HG03520 (cell line): Measurements from ENCODE around the gene KIF21B.

Experiments
- ATAC-seq: cut with Tn5 transposase; IDR thresholded peaks from one replicate; pipeline ENCODE4 v1.9.1; 2021; ENCODE audit warnings: mild to moderate bottlenecking, moderate library complexity; ENCODE audit not compliant: unreplicated experiment

The KIF21B gene

GRCh38 chr1:201020040-201020591 lies 3.4 kb downstream of the KIF21B start:
- no peak for ATAC-seq

GRCh38 chr1:201019321-201019977 lies 4.1 kb downstream of the KIF21B start:
- peak; percentile 71 for ATAC-seq

- no peak for ATAC-seq
Observed at GRCh38 chr1:201017828-201018163, 5.7 kb downstream of the KIF21B start.

GRCh38 chr1:201016943-201017827 lies 6.3 kb downstream of the KIF21B start:
- ATAC-seq = no peak

- ATAC-seq = no peak
Observed at GRCh38 chr1:201016211-201016651, 7.3 kb downstream of the KIF21B start.

GRCh38 chr1:201015551-201016091 lies 7.9 kb downstream of the KIF21B start:
- ATAC-seq = no peak

- no peak for ATAC-seq
Observed at GRCh38 chr1:201014816-201015200, 8.7 kb downstream of the KIF21B start.

GRCh38 chr1:201013991-201014815 lies 9.3 kb downstream of the KIF21B start:
- no peak for ATAC-seq

GRCh38 chr1:201013031-201013485 lies 10.5 kb downstream of the KIF21B start:
- ATAC-seq = no peak

- no peak for ATAC-seq
Observed at GRCh38 chr1:201011616-201012015, 11.9 kb downstream of the KIF21B start.

GRCh38 chr1:201009962-201010645 lies 13.4 kb downstream of the KIF21B start:
- ATAC-seq = no peak

GRCh38 chr1:201008666-201009360 lies 14.7 kb downstream of the KIF21B start:
- no peak for ATAC-seq

GRCh38 chr1:201007481-201007880 lies 16.0 kb downstream of the KIF21B start:
- no peak for ATAC-seq

- ATAC-seq = no peak
Observed at GRCh38 chr1:201006450-201006849, 17.1 kb downstream of the KIF21B start.

GRCh38 chr1:201004732-201005131 lies 18.8 kb downstream of the KIF21B start:
- no peak for ATAC-seq

- ATAC-seq = no peak
Observed at GRCh38 chr1:201004154-201004553, 19.4 kb downstream of the KIF21B start.

- ATAC-seq = no peak
Observed at GRCh38 chr1:201002510-201002909, 21.0 kb downstream of the KIF21B start.

- no peak for ATAC-seq
Observed at GRCh38 chr1:201001962-201002361, 21.6 kb downstream of the KIF21B start.

- no peak for ATAC-seq
Observed at GRCh38 chr1:201000391-201000790, 23.1 kb downstream of the KIF21B start.

- ATAC-seq = no peak
Observed at GRCh38 chr1:200999667-201000066, 23.8 kb downstream of the KIF21B start.
